ENCODE measurements around the gene C3orf20. TPM values are rescaled to one million over a fixed set of nuclear protein-coding genes. Genes with fewer than 3 reads are reported as not detected.
A peak's percentile ranks its signal among the peaks of the same experiment; 100 is the strongest.

Gene C3orf20
- total RNA-seq, 2 experiments from 2014 or later, result 0.10 to 0.11 TPM

DNA sequence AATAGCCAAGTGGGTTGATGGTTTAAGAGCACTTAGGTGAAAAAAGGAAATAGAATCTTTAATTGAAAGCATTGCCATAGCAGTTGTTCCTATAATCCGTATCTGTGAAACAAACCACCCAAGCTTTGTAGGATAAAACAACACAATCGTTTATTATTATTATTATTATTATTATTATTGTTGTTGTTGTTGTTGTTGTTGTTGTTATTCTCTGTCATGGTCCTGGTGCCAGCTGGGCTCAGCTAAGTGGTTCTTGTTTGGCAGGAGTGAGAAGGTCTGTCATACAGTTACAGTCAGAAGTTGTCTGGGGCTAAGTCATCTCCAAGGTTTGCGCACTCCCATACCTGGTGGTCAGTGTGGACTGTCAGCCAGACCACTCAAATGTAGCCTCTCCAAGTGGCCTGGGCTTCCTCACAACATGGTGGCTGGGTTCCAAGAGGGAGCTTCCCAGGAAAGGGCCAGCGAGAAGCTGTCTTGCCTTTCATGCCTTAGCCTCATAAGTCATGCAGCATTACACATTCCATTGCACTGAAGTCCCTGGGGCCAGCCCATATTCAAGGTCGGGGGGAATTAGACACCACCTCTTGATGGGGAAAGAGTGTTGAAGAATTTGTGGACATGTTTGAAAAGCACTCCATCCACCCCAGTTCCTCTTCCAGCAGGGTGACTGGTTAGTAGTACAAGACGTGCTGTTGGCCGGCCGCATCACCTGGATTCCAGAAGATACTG is 89.6 kb downstream of the C3orf20 start:
- Mint-ChIP-seq H3K27ac (no peak overlapping the region), H3K4me1 (ENCODE audit: low read depth) (peaks cover 6% of the 10 kb centered on the region), H3K27me3 (ENCODE audit: low read depth) (peaks cover 5% of the 10 kb centered on the region), H3K36me3 (ENCODE audit: low read depth) (no peaks in the 10 kb centered on the region), H3K9me3 (ENCODE audit: insufficient read depth) (no peaks in the 10 kb centered on the region), H3K4me3 (no peak overlapping the region)
- POLR2A ChIA-PET, result no interaction called here
- CTCF ChIA-PET, result interaction anchor here (1.0 kb wide), 1 partner anchor 17 kb away, joined by 4 read pairs; no protein-coding TSS in a partner anchor
- DNase-seq, result no peak
- ATAC-seq, result no peak

DNA sequence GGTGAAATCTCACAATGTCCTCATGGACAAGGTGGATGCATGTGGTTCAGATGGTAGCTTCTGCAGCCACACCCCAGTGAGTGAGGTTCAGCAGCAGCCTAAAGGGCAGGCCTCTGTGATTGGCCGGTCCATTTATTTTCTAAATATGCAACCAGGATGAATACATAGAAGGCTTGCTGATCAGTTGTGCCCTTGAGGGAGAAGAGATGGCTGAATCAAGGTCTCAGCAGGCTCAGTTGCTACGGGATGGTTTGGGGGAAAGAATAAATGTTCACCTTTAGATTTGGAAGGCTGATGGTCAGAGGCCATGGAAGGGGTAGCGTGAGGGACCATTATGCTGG is 90.1 kb downstream of the C3orf20 start:
- Mint-ChIP-seq H3K4me3 (no peak overlapping the region), H3K36me3 (ENCODE audit: low read depth) (no peaks in the 10 kb centered on the region), H3K9me3 (ENCODE audit: insufficient read depth) (no peaks in the 10 kb centered on the region), H3K27ac (no peak overlapping the region), H3K27me3 (ENCODE audit: low read depth) (peaks cover 5% of the 10 kb centered on the region), H3K4me1 (ENCODE audit: low read depth) (peaks cover 6% of the 10 kb centered on the region)
- ChIA-PET POLR2A (interaction anchor here (1.1 kb wide), 1 partner anchor 104 kb away, joined by 3 read pairs; no protein-coding TSS in a partner anchor), CTCF (no interaction called here)
- DNase-seq (no peak), ATAC-seq (no peak)

DNA sequence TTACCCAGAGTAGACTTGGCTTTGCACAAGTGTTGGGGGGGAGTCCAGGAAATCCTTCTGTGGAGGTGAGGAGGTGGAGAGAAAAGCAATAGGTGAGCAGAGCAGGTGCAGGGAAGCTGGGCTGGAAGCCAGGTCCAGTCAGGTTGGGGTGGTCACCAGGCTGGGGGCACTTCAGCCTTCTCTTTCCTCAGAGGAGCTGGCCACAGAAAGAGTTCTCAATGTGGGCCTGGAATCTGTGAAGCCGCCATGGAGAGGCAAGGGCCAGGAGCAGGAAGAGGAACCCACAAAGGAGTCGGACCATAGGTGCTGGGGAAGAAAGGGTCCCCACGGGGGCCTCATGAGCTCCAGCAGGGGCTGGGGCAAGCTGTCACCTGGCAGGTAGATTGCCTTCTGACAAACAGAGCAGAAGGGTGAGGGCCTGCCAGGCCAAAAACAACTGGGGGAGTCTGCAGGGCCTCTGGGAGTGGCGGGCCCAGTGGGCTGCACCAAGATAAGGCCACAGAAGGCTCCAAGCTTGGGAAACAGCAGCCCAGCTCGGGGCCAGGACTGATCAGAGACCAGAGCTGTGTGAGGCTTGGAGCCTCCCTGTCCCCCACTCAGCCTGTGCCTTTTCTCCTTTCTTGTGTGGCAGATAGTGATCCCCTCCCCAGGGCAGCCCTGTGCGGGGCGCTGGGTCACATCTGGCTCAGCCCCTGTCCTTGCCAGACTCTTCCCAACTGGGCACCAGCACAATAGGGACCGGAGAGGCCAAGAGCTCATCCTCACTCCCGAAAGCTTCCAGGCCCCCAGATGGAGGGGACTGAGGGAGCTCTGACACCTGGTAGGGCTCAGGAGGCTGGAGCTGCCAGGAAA is 90.9 kb downstream of the C3orf20 start:
- ATAC-seq (no peak), DNase-seq (no peak)
- Mint-ChIP-seq H3K27me3 (ENCODE audit: low read depth) (peaks cover 5% of the 10 kb centered on the region), H3K9me3 (ENCODE audit: insufficient read depth) (no peaks in the 10 kb centered on the region), H3K27ac (no peak overlapping the region), H3K4me3 (no peak overlapping the region), H3K4me1 (ENCODE audit: low read depth) (peaks cover 6% of the 10 kb centered on the region), H3K36me3 (ENCODE audit: low read depth) (no peaks in the 10 kb centered on the region)
- ChIA-PET CTCF (no interaction called here), POLR2A (interaction anchor here (0.6 to 1.1 kb wide), 2 partner anchors 105 to 825 kb away, joined by 3 to 4 read pairs; no protein-coding TSS in a partner anchor)

DNA sequence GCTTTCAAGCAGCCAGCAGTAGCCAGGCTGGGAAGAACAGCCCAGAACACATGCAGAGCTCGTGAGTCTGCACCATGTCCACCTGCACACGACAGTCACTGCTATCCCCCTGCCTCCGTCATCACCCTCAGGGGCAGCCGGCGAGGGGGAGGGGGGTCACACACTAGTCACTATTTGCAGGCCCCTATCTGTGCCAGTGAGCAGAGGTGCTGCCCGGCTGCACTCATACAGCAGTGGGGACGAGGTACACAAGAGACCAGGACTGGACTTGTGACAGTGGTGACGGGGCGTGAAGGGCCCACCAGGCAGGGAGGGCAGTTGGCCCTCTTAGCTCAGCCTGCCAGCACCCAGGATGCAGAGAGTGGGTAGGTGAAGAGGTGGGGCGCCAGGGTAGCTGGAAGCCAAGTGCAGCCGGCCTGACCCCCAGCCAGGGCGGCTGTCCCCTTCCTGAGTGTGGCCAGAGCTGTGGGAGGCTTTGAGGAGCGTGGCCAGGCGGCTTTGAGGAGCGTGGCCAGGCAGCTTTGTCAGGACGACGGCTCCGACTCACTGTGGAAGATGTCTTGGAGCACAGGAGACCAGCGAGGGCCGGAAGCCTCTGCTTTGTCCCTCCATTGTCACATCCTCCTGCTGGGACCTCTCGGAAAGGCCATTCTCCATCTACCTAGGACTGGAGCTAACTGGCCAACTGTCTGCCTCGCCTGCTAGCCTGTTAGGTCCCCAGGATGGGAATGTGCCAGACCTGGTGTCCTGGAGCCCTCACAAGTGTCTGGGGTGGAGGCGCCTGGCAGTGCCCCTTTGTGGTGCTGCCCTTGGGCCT is 91.7 kb downstream of the C3orf20 start:
- ChIA-PET POLR2A (no interaction called here), CTCF (no interaction called here)
- DNase-seq, result no peak
- no peak overlapping the region for H3K27ac Mint-ChIP-seq
- ATAC-seq, result no peak
- peaks cover 2% of the 10 kb centered on the region for H3K4me1 Mint-ChIP-seq (ENCODE audit: low read depth)
- no peak overlapping the region for H3K4me3 Mint-ChIP-seq
- peaks cover 5% of the 10 kb centered on the region for H3K27me3 Mint-ChIP-seq (ENCODE audit: low read depth)
- no peaks in the 10 kb centered on the region for H3K9me3 Mint-ChIP-seq (ENCODE audit: insufficient read depth)
- H3K36me3 Mint-ChIP-seq (ENCODE audit: low read depth), result no peaks in the 10 kb centered on the region

DNA sequence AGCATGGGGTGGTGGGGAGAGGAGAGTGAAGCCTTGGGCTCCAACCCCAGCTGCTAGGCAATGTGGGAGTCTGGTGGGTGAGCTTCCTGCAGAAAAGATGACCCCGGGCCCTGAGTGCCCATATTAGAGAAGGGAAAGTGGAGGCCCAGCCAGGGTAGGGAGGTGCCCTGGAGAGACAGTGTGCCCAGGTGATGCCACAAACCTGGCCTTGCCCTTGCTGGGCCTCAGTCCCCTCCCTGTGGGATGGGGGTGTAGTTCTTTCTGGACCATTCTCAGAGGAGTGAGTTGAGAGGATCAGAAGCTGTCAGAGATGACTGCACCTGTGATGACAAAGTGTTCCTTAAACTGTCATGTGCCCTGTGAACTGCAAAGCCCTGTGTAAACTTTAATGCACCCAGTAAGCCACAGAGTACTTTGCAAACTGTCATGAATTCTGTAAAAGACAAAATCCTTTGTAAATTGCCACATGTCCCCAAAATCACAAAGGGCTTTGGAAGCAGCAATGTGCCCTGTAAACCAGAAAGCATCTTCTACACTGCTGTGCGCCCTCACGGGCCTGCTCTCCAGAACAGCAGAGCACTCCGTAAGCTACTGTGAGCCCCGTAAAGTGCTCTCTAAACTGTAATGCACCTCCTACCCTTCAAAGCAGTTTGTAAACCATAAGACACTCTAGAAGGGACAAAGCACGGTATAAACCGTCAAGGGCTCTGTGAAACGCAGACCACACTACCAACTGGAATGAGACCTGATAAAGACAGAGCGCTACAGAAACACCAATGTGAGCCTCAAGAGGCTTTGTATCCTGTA is 92.5 kb downstream of the C3orf20 start:
- no peaks in the 10 kb centered on the region for H3K36me3 Mint-ChIP-seq (ENCODE audit: low read depth)
- no peak for DNase-seq
- no peaks in the 10 kb centered on the region for H3K9me3 Mint-ChIP-seq (ENCODE audit: insufficient read depth)
- no peak for ATAC-seq
- CTCF ChIA-PET, result no interaction called here
- H3K4me1 Mint-ChIP-seq (ENCODE audit: low read depth), result no peaks in the 10 kb centered on the region
- POLR2A ChIA-PET, result no interaction called here
- no peak overlapping the region for H3K4me3 Mint-ChIP-seq
- peaks cover 5% of the 10 kb centered on the region for H3K27me3 Mint-ChIP-seq (ENCODE audit: low read depth)
- H3K27ac Mint-ChIP-seq, result no peak overlapping the region

DNA sequence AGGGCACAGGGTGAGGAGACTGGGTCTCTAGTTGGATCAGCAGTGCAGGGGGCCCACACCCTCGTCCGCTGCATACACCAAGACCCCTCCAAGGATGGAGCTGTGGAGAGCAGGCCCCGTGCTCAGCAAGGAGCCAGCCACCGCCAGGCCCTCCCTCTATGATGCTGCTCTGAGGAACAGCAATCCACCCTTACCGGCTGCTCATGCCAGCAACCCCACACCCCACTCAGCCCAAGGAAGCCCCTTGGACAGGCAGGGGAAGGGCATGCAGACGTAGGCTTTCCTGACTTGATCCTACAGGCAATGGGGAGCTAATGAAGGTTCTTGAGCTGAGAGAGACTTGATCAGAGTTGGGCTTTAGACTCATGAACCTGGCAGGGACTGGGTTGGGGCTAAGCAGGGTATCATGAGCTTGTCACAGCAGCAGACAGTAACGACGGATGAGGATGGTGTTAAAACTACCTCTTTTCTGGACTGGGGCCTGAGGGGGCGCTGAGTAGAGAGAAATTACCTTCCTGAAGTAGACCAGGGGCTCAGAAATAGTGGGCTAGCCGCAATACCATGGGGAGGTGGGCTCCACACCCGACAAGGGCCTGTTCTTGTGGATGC is 93.3 kb downstream of the C3orf20 start:
- Mint-ChIP-seq H3K9me3 (ENCODE audit: insufficient read depth) (no peaks in the 10 kb centered on the region), H3K27ac (no peak overlapping the region), H3K36me3 (ENCODE audit: low read depth) (no peaks in the 10 kb centered on the region), H3K4me3 (no peak overlapping the region), H3K4me1 (ENCODE audit: low read depth) (no peaks in the 10 kb centered on the region), H3K27me3 (ENCODE audit: low read depth) (peaks cover 3% of the 10 kb centered on the region)
- ChIA-PET CTCF (interaction anchor here (1.4 kb wide), 1 partner anchor 153 kb away, joined by 4 read pairs; no protein-coding TSS in a partner anchor), POLR2A (no interaction called here)
- ATAC-seq (no peak), DNase-seq (no peak)

DNA sequence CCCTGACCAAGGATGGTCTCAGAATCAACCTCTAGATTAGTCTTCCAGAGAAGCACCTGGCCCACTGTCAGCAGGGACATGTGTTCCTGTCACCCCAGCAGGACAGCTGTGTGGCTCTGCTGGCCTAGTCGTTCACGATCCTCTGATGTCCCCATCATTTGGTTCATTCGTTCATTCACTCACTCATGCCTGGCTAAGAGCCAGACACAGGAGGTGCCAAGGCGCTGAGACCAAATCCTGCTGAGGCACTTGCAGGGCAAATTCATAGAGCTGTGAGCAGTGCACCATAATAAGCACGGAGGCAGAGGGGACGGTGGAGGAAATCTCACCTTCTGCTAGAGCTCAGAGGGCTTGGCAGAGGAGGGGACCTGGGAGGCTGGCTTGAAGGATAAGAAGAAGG is 93.9 kb downstream of the C3orf20 start:
- ChIA-PET CTCF (interaction anchor here (1.4 kb wide), 1 partner anchor 152 kb away, joined by 4 read pairs; no protein-coding TSS in a partner anchor), POLR2A (no interaction called here)
- no peak overlapping the region for H3K27ac Mint-ChIP-seq
- ATAC-seq (no peak), DNase-seq (peak; percentile 6)
- peaks cover 3% of the 10 kb centered on the region for H3K27me3 Mint-ChIP-seq (ENCODE audit: low read depth)
- H3K4me1 Mint-ChIP-seq (ENCODE audit: low read depth), result no peaks in the 10 kb centered on the region
- H3K4me3 Mint-ChIP-seq, result no peak overlapping the region
- H3K36me3 Mint-ChIP-seq (ENCODE audit: low read depth), result no peaks in the 10 kb centered on the region
- H3K9me3 Mint-ChIP-seq (ENCODE audit: insufficient read depth), result no peaks in the 10 kb centered on the region

DNA sequence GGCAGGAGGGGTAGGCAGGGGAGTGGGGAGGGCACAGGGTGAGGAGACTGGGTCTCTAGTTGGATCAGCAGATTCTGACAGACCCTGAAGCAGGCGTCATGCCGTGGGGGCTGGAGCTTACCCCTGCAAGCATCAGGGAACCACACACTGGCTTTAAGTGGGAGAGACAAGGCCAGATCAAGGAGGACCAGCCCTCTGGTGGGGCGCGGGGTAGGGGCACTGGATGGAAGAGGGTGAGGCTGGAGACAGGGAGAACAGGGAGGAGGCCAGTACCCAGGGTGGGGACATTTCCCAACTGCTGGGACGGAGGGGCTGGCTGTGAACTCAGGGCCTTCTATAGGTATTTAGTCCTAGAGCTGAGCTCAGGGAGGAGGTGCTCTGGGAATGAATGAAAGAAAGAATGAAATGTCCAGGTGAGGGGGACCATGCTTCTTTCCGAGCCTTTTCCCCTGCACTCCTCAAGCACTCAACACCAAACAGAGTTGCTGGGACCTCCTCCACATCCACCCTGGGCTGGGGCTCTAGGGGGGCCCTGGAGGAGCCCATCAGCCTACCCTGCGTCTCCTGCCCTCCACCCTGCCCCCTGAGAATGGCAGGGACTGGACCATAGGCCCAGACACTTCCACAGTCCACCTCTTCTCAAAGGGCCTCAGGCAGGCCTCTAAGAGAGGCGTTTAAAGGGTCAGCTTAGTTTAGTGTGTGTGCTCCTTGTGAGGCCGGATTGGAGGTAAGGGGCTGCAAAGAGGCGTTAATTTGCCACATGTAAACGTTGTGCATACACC is 94.8 kb downstream of the C3orf20 start:
- Mint-ChIP-seq H3K9me3 (ENCODE audit: insufficient read depth) (no peaks in the 10 kb centered on the region), H3K27ac (no peak overlapping the region), H3K27me3 (ENCODE audit: low read depth) (no peaks in the 10 kb centered on the region), H3K4me1 (ENCODE audit: low read depth) (no peaks in the 10 kb centered on the region), H3K36me3 (ENCODE audit: low read depth) (no peaks in the 10 kb centered on the region), H3K4me3 (no peak overlapping the region)
- CTCF ChIA-PET, result interaction anchor here (1.4 kb wide), 1 partner anchor 152 kb away, joined by 4 read pairs; no protein-coding TSS in a partner anchor
- no peak for ATAC-seq
- peak; percentile 9 for DNase-seq
- POLR2A ChIA-PET, result no interaction called here

DNA sequence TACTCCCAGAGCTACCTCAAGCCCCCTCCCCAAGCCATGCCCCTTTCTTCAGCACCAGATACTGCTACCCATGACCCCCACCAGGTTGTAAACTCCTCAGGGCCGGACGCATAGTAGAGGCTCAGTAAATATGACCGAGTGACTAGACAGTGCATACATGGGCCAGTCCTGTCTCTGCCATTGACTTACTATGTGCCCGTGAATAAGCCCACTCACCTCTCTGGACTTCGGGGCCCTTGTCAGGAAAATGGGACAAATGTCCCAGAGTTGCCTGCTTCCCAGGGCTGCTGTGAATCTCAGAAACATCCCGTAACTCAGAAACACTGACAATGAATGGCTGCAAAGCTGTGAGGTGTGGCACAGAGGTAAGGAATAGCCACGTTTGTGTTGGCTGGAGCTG is 95.7 kb downstream of the C3orf20 start:
- H3K27ac Mint-ChIP-seq, result no peak overlapping the region
- CTCF ChIA-PET, result no interaction called here
- DNase-seq, result no peak

DNA sequence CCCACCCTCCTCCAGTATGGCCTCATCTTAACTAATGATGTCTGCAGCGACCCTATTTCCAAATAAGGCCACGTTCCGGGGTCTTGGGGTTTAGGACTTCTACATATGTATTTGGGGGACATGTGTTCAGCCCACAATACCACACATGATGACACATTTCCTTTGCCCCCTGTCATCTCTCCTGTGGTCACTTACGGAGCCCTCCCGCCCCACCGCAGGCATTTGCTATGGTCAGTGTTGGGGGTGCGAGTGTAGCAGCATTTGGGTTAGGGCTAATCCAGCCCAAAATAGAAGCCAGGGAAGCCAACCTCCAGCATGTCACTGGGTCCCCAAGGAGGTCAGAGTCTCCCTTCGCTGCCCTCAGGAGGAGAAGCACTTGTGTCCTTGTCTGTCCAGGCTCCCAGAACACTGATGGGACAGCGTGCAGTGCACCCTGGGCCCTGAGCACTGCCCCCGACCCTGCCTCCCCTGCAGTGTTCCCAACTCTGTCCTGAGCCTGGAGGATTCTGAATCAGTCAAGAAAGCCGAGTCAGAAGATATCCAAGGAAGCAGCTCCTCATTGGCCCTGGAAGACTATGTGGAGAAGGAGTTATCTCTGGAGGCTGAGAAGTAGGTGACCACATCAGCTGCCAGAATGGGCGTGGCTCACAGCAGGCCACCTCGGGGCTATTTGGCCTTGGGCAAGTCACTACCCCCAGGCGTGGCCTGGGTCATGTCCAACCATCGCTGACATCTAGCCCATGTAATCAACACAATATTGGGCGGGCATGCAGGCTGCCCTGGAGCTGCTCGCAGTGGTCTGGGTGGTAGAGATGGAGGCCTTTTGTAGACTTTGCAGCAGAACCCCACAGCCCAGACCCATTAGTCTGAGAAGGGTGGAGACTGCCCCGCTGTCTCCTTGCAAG is 96.9 kb downstream of the C3orf20 start:
- peak; percentile 8 for DNase-seq
- Mint-ChIP-seq H3K9me3 (ENCODE audit: insufficient read depth) (no peaks in the 10 kb centered on the region), H3K36me3 (ENCODE audit: low read depth) (no peaks in the 10 kb centered on the region), H3K27me3 (ENCODE audit: low read depth) (no peaks in the 10 kb centered on the region), H3K27ac (no peak overlapping the region), H3K4me1 (ENCODE audit: low read depth) (no peaks in the 10 kb centered on the region), H3K4me3 (no peak overlapping the region)
- POLR2A ChIA-PET, result no interaction called here
- ATAC-seq, result no peak
- CTCF ChIA-PET, result no interaction called here

More for the DNA sequence above, 95.7 kb downstream of the C3orf20 start:
- Mint-ChIP-seq H3K4me3 (no peak overlapping the region), H3K4me1 (ENCODE audit: low read depth) (no peaks in the 10 kb centered on the region), H3K9me3 (ENCODE audit: insufficient read depth) (no peaks in the 10 kb centered on the region), H3K36me3 (ENCODE audit: low read depth) (no peaks in the 10 kb centered on the region), H3K27me3 (ENCODE audit: low read depth) (no peaks in the 10 kb centered on the region)
- POLR2A ChIA-PET, result no interaction called here
- ATAC-seq, result no peak
